Measurements from ENCODE around the gene UBE2B.
"Not testable (repeated sequence)": the region's sequence is repeated elsewhere in the genome, so short reads cannot be mapped to it uniquely, and the experiment has no call there.

Gene UBE2B

GRCh38 chr5:134370871-134371833 lies at the start of gene UBE2B:
Gene UBE2B, plus strand, starts transcription at chr5:134371569. Its CDS starts 27 bp downstream, at chr5:134371596.
- peak; percentile 98 for DNase-seq

DNA sequence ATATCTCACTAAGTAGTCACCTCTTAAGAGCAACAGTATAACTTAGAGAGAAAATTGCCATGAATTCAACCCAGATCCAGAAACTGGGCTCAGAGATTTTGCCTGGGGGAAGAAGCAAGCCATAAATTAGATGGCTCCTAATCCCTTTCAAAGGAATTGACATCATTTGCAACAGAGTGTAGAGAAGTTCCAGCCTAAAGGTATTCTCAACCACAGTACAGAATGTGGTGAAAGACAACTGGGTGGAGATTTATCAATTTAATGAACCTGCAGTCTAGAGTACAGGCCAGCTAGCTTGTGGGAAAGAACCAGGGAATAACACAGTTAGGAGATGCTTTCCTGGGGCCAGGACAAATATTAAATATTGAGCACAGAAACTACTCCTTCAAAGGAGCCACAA lies 44.0 kb upstream of the UBE2B start:
- no peak for DNase-seq

DNA sequence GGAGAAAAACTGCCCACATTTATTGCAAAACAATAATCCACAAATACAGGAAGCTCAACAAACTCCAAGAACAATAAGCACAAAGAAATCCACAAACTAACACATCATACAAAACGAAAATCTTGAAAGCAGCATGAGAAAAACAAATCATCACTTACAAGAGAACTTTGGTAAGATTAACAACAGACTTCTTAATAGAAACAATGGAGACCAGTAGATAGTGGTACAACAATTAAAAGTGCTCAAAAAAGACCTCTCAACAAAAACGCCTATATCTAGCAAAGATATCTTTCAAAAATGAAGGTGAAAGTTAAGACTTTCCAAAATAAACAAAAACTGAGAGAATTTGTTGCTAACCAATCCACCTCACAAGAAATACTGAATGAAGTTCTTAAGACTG lies 42.8 kb upstream of the UBE2B start:
- no peak for DNase-seq

GRCh38 chr5:134336833-134337232 lies 34.5 kb upstream of the UBE2B start:
- DNase-seq: not testable (repeated sequence)

DNA sequence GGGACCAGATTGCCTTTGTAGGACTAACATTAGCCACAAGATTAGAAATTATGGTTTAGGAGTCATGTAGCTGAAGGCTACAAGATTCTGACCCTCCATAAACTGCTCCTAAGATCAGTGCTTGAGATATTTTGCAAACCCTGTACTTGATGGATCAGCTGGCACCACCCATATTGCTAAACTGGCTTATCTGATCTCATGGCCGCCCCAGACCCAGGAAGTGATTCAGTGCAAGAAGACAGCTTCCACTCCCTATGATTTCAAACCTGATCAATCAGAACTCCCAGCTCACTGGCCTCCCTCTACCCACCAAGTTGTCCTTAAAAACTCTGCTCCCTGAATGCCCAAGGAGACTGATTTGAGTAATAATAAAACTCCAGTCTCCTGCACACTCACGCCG lies 27.9 kb upstream of the UBE2B start:
- DNase-seq: not testable (repeated sequence)

GRCh38 chr5:134345476-134345875 lies 25.9 kb upstream of the UBE2B start:
- DNase-seq: not testable (repeated sequence)

DNA sequence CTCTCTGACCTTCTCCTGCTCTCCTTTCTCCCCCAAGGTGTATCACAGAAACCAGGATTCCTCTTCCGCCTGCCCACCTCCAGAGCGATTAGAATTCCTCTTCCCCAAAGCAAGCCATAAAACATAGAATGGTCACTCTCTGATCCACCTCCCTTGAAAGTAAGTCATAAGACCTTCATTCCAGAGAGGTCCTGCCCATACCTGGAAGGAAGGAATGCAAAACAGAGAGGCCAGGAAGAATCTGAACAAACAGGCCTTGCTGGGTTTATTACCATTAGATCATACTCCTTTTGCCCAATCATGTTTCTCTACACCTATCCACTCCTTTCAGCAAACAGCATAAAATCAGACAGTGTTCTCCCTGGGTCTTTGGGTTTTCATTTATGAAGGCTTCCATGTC lies 25.4 kb upstream of the UBE2B start:
- no peak for DNase-seq

GRCh38 chr5:134349463-134349862 lies 21.9 kb upstream of the UBE2B start:
- no peak for DNase-seq

- no peak for DNase-seq
Measured at GRCh38 chr5:134355681-134356080, 15.7 kb upstream of the UBE2B start.

DNA sequence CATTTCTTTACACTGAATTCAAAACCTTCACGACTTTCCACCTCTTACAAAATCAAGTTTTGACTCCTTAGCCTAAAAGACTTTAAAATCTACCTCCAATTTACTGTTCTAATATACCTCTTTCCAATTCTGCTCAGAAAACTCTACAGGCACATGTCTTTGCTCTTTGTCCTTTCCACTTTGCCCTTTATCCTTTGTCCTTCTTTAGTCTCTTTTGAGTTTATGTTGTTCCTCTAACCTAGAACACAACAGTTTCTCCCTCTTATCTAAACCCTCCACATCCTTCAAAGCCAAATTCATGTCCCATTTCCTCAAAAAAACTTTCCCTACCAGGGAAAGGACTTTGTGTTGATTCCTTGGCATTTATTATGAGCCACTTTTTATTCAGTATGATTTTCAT lies 5.8 kb upstream of the UBE2B start:
- no peak for DNase-seq

- DNase-seq: peak; percentile 5
Measured at GRCh38 chr5:134370311-134370870, 978 bp upstream of the UBE2B start.

GRCh38 chr5:134371834-134372340 lies 518 bp downstream of the UBE2B start:
- peak; percentile 42 for DNase-seq

DNA sequence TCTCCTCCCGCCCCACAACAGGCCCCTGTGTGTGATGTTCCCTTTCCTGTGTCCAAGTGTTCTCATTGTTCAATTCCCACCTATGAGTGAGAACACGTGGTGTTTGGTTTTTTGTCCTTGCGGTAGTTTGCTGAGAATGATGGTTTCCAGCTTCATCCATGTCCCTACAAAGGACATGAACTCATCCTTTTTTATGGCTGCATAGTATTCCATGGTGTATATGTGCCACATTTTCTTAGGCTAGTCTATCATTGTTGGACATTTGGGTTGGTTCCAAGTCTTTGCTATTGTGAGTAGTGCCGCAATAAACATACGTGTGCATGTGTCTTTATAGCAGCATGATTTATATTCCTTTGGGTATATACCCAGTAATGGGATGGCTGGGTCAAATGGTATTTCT lies 2.3 kb downstream of the UBE2B start:
- not testable (repeated sequence) for DNase-seq

DNA sequence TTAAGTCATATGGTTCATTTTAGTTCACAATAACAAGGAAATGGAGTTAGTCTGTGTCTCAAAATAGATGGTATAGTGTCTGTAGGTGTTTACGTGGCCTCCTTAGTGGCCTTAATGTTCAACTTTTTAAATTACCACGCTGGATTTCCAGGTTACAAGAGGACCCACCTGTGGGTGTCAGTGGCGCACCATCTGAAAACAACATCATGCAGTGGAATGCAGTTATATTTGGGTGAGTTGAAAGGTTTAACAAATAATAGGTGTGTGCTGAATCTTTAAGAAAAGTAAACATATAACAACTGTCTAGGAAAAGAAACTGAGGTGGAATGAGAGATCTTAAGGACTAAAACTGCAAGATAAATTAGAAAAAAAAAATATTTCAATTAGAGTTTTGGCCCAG lies 2.9 kb downstream of the UBE2B start:
- DNase-seq: no peak

GRCh38 chr5:134380346-134380745 lies 9.0 kb downstream of the UBE2B start:
- DNase-seq: no peak

- not testable (repeated sequence) for DNase-seq
Measured at GRCh38 chr5:134382204-134382603, 10.8 kb downstream of the UBE2B start.

DNA sequence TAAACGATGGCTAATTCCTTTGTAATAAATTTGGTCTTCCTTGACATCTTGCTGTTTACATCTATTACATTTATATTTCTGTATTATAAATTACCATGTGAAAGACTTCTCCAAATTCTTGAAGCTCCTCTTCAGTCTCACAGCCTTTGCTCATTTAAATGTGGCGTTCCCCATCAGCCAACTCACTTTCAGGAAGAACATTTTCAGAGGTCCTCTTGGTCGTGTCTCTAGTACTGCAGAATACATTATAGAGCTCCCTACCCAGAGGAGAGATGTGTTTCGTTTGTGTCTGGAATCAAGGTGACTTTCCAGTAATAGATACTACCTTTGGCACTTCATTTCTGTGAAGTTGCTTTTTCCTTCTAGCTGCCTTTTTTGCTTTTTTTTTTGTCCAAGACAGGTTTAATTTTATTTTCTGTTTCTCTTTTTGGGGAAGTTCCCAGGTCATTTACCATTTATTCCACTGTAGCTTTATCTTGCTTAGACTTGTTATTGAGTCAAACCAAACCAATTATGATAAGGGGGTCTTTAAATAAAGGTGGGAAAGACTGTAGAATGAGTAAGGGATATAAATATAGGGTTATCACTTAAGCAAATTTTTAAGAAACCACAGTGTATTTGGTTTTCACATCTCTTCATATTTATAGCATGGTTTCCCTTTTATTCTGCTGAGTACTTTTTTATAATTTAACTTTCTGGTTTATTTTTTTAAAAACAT lies 12.8 kb downstream of the UBE2B start:
- DNase-seq: no peak

DNA sequence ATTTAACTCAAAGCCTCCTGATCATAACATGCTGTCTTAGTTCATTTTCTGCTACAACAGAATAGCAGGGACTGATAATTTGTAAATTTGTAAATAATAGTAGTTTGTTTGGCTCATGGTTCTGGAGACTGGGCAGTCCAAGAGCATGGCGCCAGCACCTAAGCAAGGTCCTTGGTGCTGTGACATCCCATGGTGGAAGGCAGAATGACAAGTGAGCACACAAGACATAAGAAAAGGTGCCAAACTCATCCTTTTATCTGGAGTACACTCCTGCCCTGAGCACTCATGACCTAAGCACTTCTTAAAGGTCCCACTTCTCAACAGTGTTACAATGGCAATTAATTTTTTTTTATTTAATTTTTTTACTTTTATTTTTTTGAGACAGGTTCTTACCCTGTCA lies 16.1 kb downstream of the UBE2B start:
- no peak for DNase-seq

DNA sequence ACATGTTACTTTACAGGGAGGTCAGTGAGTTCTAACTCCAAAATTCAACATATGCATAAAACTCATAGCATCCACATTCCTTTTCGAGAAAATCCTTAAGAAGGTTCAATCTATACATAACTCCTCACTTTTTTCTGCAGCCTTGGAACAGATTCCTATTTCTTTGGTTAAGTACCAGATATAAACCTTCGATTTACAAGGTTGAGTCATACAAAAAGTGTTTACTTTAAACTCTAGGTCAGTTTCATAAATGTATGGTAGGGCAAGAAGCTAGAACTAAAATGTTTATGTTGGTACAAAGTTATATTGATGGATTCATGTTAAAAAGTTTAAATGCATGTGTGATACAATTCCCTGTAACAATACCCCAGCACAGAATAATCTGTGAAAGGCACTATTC lies 20.9 kb downstream of the UBE2B start:
- no peak for DNase-seq

GRCh38 chr5:134394932-134395331 lies 23.6 kb downstream of the UBE2B start:
- DNase-seq: no peak

- no peak for DNase-seq
Measured at GRCh38 chr5:134396274-134396673, 24.9 kb downstream of the UBE2B start.

DNA sequence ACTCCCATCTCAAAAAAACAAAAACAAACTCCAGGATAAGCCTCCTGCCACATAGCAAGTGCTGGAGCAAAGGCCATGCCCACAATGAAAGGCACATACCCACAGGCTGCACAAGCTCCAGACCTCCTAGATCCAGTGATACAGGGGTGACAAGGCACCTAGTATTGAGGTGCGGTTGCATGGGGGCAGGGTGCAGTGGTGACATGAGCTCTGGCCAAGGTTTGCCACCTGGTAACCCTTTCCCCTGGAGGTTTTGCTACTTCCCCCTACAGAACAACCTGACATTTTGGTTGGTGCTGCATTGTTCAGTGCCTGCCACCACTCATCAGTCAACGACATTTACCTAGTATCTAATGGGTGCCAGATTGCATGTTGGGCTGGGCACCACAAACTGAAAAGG lies 25.8 kb downstream of the UBE2B start:
- DNase-seq: no peak

DNA sequence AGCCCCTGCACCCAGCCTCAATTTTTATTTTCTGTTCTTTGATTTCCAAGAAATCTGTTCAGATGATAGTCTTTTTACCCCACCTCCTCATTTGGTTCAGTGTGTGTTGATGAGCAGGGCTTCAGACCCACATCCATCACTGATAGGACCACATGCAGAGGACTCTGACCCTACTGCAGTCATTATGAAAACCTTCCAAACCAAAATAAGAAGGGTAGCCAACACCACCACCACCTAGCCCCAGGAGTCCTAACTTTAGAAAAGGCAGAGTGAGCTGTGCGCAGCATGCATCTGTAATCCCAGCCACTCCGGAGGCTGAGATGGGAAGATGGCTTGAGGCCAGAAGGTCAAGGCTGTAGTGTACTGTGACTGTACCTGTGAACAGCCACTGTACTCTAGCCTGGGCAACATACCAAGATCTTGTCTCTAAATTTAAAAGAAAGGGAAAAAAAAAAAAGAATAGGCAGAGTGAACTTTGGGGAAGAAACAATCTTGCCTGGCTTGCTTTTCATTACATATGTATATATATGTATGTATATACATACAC lies 27.3 kb downstream of the UBE2B start:
- DNase-seq: no peak

Measured in stimulated activated CD4-positive, alpha-beta T cell treated with anti-CD3 and anti-CD28 coated beads, Interleukin-1b, Interleukin-23, amount 100 ng/mL, for 48 hours (primary cell).